ENCODE data around the gene WDR7.

The WDR7 gene

GRCh38 chr18:57052759-57053158, 401.6 kb downstream of the WDR7 start:
- no peak for DNase-seq

GRCh38 chr18:57054891-57055290, 403.7 kb downstream of the WDR7 start:
- DNase-seq = no peak

- DNase-seq = no peak
These were observed 406.7 kb downstream of the WDR7 start for GRCh38 chr18:57057890-57058289.

GRCh38 chr18:57058734-57059133, 407.6 kb downstream of the WDR7 start:
- no peak for DNase-seq

- DNase-seq = no peak
These were observed 408.2 kb downstream of the WDR7 start for GRCh38 chr18:57059366-57059765.

GRCh38 chr18:57060814-57061213, 409.7 kb downstream of the WDR7 start:
- no peak for DNase-seq

- no peak for DNase-seq
These were observed 411.0 kb downstream of the WDR7 start for GRCh38 chr18:57062178-57062577.

GRCh38 chr18:57062844-57063243, 411.7 kb downstream of the WDR7 start:
- no peak for DNase-seq

- no peak for DNase-seq
These were observed 412.5 kb downstream of the WDR7 start for GRCh38 chr18:57063601-57064103.

- no peak for DNase-seq
These were observed 422.5 kb downstream of the WDR7 start for GRCh38 chr18:57073501-57074187.

GRCh38 chr18:57075716-57076400, 424.7 kb downstream of the WDR7 start:
- no peak for DNase-seq

- DNase-seq = no peak
These were observed 426.0 kb downstream of the WDR7 start for GRCh38 chr18:57077005-57077765.

GRCh38 chr18:57077786-57078552, 426.8 kb downstream of the WDR7 start:
- DNase-seq = no peak

- DNase-seq = no peak
These were observed 427.5 kb downstream of the WDR7 start for GRCh38 chr18:57078614-57079013.

GRCh38 chr18:57080479-57080878, 429.3 kb downstream of the WDR7 start:
- no peak for DNase-seq

- DNase-seq = no peak
These were observed 430.7 kb downstream of the WDR7 start for GRCh38 chr18:57081899-57082298.

GRCh38 chr18:57083485-57083884, 432.3 kb downstream of the WDR7 start:
- no peak for DNase-seq

GRCh38 chr18:57084331-57085271, 433.4 kb downstream of the WDR7 start:
- DNase-seq = no peak

GRCh38 chr18:57085371-57085770, 434.2 kb downstream of the WDR7 start:
- no peak for DNase-seq

GRCh38 chr18:57086163-57086562, 435.0 kb downstream of the WDR7 start:
- DNase-seq = no peak
